AG09309 (cell line): ENCODE measurements around the gene PRL.

Experiments
- DNase-seq: peaks from one replicate; pipeline ENCODE4 v3.0.0-alpha.2; 2010; ENCODE audit warnings: low read depth
- H3K4me3 ChIP-seq: 2 replicates; pipeline ENCODE4 v1.5.1; 2011; ENCODE audit warnings: mild to moderate bottlenecking, low read depth, low read length, moderate library complexity; ENCODE audit not compliant: control insufficient read depth
- TF ChIP-seq, protein P1 (sequence below): IDR thresholded peaks from 2 replicates; pipeline ENCODE4 v1.5.1; 2011; ENCODE audit warnings: mild to moderate bottlenecking, low read depth, low read length, inconsistent platforms; ENCODE audit not compliant: insufficient read depth, control insufficient read depth; ENCODE audit errors: missing control alignments

The PRL gene

GRCh38 chr6:22288721-22289120 lies 8.1 kb downstream of the PRL start:
- TF ChIP-seq, protein P1, sequence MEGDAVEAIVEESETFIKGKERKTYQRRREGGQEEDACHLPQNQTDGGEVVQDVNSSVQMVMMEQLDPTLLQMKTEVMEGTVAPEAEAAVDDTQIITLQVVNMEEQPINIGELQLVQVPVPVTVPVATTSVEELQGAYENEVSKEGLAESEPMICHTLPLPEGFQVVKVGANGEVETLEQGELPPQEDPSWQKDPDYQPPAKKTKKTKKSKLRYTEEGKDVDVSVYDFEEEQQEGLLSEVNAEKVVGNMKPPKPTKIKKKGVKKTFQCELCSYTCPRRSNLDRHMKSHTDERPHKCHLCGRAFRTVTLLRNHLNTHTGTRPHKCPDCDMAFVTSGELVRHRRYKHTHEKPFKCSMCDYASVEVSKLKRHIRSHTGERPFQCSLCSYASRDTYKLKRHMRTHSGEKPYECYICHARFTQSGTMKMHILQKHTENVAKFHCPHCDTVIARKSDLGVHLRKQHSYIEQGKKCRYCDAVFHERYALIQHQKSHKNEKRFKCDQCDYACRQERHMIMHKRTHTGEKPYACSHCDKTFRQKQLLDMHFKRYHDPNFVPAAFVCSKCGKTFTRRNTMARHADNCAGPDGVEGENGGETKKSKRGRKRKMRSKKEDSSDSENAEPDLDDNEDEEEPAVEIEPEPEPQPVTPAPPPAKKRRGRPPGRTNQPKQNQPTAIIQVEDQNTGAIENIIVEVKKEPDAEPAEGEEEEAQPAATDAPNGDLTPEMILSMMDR, result no peak
- no peak for DNase-seq
- no peak overlapping the region for H3K4me3 ChIP-seq

- no peak overlapping the region for H3K4me3 ChIP-seq
- TF ChIP-seq, protein P1, result no peak
- no peak for DNase-seq
Observed at GRCh38 chr6:22284666-22285065, 12.2 kb downstream of the PRL start.

DNA sequence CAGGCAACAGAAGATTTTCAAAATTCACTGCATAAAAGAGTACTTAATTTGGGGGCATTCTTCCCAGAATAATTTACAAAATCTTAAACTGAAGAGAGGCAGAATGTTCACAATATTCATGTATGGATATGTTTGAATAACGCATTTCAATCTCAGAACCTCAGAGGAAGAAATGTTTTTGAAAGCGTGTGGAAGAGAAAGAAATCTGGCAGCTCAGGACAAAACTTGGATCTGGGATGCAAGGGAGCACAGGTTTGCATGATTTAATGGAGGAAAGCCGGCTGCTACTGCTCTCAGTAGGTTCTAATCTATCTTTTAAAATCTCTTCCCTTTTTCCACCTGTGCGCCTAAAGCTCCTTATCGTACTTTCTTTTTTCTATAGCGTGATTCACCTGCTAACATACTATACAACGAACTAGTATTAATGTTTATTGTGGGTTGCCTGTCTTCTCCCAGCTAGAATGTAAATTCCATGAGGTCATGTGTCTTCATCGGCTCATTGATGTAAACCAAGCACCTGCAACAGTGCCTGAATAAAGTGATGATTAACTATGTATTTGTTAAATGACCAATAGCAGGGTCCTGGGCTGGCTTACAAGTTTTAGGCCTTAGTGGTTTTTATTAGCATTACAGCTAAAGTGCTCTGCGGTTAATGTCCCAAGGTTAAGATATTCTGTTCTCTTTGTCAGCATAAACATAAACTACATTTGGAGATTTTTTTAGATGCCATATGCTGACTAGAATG lies 15.3 kb downstream of the PRL start:
- no peak overlapping the region for H3K4me3 ChIP-seq
- TF ChIP-seq, protein P1, result no peak
- DNase-seq, result no peak

- H3K4me3 ChIP-seq, result no peak overlapping the region
- DNase-seq, result no peak
- TF ChIP-seq, protein P1, result no peak
Observed at GRCh38 chr6:22279427-22279826, 17.4 kb downstream of the PRL start.

DNA sequence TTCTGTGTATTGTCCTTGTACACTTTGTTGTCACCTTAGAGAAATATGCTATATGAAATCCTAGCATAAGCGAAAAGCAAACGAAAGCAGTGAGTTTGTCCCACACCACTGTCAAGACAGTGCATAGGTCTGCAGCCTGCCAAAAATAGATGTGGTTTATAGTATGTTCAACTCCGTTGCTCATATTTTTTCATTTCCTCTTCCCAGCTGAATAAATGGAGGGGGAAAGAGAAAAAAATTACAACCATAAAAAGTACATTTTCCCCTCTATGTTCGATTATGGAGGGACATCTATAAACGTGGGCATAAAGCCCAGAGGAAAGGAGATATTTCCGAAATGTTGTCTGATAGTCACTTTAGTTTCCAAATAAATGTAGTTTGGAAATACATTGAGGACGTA lies 25.8 kb downstream of the PRL start:
- DNase-seq, result no peak
- TF ChIP-seq, protein P1, result no peak
- no peak overlapping the region for H3K4me3 ChIP-seq

DNA sequence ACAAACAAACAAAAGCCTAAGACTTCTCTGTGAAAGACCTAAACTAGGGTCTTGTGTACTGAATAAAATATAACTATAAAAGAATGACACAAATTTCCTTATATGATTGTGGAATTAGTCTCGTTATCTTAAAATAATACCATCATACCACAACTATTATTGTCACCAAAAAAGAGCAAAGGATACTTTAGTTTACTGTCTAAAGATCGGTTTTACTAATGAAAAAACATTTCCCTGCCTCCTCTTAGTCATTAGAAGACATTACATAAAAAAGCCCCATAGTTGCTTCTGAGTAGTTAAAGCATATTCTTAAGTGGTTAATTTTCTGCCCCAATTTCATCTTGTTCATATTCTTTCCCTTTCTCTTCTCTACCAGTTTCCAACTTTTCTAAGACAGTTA lies 33.1 kb downstream of the PRL start:
- H3K4me3 ChIP-seq, result no peak overlapping the region
- DNase-seq, result no peak
- TF ChIP-seq, protein P1, result no peak
